HepG2 (cell line): Measurements from ENCODE around the gene STH. TPM values are rescaled to one million over a fixed set of nuclear protein-coding genes. Genes with fewer than 3 reads are reported as not detected.

Experiments
- ELF3 ChIP-seq: IDR thresholded peaks from 2 replicates; pipeline ENCODE4 v1.6.1; 2016; ENCODE audit warnings: missing genetic modification reagents, missing compliant biosample characterization
- GMEB2 ChIP-seq: IDR thresholded peaks from 2 replicates; pipeline ENCODE4 v1.6.1; 2016; ENCODE audit warnings: missing biosample characterization, missing genetic modification reagents, low read depth
- HIVEP1 ChIP-seq: sonication (generic); formaldehyde crosslinking; IDR thresholded peaks from 2 replicates; pipeline ENCODE4 v1.4.0; 2020; ENCODE audit warnings: mild to moderate bottlenecking, missing genetic modification reagents
- JUND ChIP-seq: sonication (generic); formaldehyde crosslinking; IDR thresholded peaks from 2 replicates; pipeline ENCODE4 v1.8.0; 2022; ENCODE audit warnings: mild to moderate bottlenecking, missing genetic modification reagents
- KAT8 ChIP-seq: IDR thresholded peaks from 2 replicates; pipeline ENCODE4 v1.6.1; 2016; ENCODE audit warnings: missing genetic modification reagents, missing compliant biosample characterization
- NFE2 ChIP-seq: sonication (generic); formaldehyde crosslinking; IDR thresholded peaks from 2 replicates; pipeline ENCODE4 v1.4.0; 2020; ENCODE audit warnings: missing genetic modification reagents
- NFYC ChIP-seq: IDR thresholded peaks from 2 replicates; pipeline ENCODE4 v1.6.1; 2016; ENCODE audit warnings: missing genetic modification reagents, missing compliant biosample characterization
- ONECUT2 ChIP-seq: sonication (generic); formaldehyde crosslinking; IDR thresholded peaks from 2 replicates; pipeline ENCODE4 v1.4.0; 2020; ENCODE audit warnings: missing genetic modification reagents
- SOX13 ChIP-seq, 3 experiments: fragments of 450-650 bp in 1 of 3; sonication (generic) in 1 of 3; formaldehyde crosslinking in 1 of 3; IDR thresholded peaks in 2 of 3; conservative IDR thresholded peaks in 1 of 3; 2 replicates each; pipeline versions ENCODE4 v1.5.0 to v1.6.1; 2016 to 2020; ENCODE audit warnings: antibody characterized with exemption in 1 of 3, mild to moderate bottlenecking in 1 of 3, missing compliant biosample characterization in 1 of 3, missing genetic modification reagents in 1 of 3, moderate library complexity in 1 of 3
- SRSF9 ChIP-seq: fragments of 200-400 bp; formaldehyde crosslinking; IDR thresholded peaks from 2 replicates; pipeline ENCODE4 v1.6.1; 2018; ENCODE audit warnings: borderline replicate concordance, mild to moderate bottlenecking, low read depth, low read length; ENCODE audit not compliant: insufficient read depth, poor library complexity, severe bottlenecking
- SRY ChIP-seq: sonication (generic); formaldehyde crosslinking; IDR thresholded peaks from 2 replicates; pipeline ENCODE4 v1.8.0; 2022; ENCODE audit warnings: mild to moderate bottlenecking, missing genetic modification reagents
- TSC22D2 ChIP-seq: sonication (generic); formaldehyde crosslinking; IDR thresholded peaks from 2 replicates; pipeline ENCODE4 v1.5.1; 2020; ENCODE audit warnings: missing genetic modification reagents, mild to moderate bottlenecking, borderline replicate concordance
- ZMAT3 ChIP-seq: sonication (generic); formaldehyde crosslinking; conservative IDR thresholded peaks from 2 replicates; pipeline ENCODE4 v1.7.0; 2021; ENCODE audit warnings: missing genetic modification reagents
- ZMAT5 ChIP-seq: sonication (generic); formaldehyde crosslinking; IDR thresholded peaks from 2 replicates; pipeline ENCODE4 v1.5.0; 2020; ENCODE audit warnings: mild to moderate bottlenecking, low read depth, missing genetic modification reagents, borderline replicate concordance
- ZMYM2 ChIP-seq: sonication (generic); formaldehyde crosslinking; IDR thresholded peaks from 2 replicates; pipeline ENCODE4 v1.8.0; 2022; ENCODE audit warnings: mild to moderate bottlenecking, missing genetic modification reagents
- ZNF224 ChIP-seq: sonication (generic); formaldehyde crosslinking; IDR thresholded peaks from 2 replicates; pipeline ENCODE4 v1.5.0; 2020; ENCODE audit warnings: mild to moderate bottlenecking, missing genetic modification reagents
- ZNF317 ChIP-seq: sonication (generic); formaldehyde crosslinking; IDR thresholded peaks from 2 replicates; pipeline ENCODE4 v1.5.0; 2020; ENCODE audit warnings: mild to moderate bottlenecking, missing genetic modification reagents
- ZNF567 ChIP-seq: sonication (generic); formaldehyde crosslinking; IDR thresholded peaks from 2 replicates; pipeline ENCODE4 v1.8.1; 2023; ENCODE audit warnings: mild to moderate bottlenecking, missing genetic modification reagents, borderline replicate concordance
- ZNF678 ChIP-seq: sonication (generic); formaldehyde crosslinking; IDR thresholded peaks from 2 replicates; pipeline ENCODE4 v1.4.0; 2020; ENCODE audit warnings: mild to moderate bottlenecking, missing genetic modification reagents
- ZNF780A ChIP-seq: sonication (generic); formaldehyde crosslinking; IDR thresholded peaks from 2 replicates; pipeline ENCODE4 v1.8.0; 2022; ENCODE audit warnings: mild to moderate bottlenecking, missing genetic modification reagents, moderate library complexity
- ZNF841 ChIP-seq: sonication (generic); formaldehyde crosslinking; IDR thresholded peaks from 2 replicates; pipeline ENCODE4 v1.8.1; 2023; ENCODE audit warnings: missing genetic modification reagents, borderline replicate concordance
- polyA plus RNA-seq, 8 experiments: library from polyadenylated mRNA; depleted of rRNA in 3 of 8; stranded (reverse) in 7 of 8; unstranded in 1 of 8; fragments of >200 nt; fragmentation: Illumina TruSeq in 4 of 8; extraction: Trizol in 4 of 8; gene quantifications; 2 replicates each; pipeline versions ENCODE4 v1.2.1 to v1.2.3, GENCODE V29; 2011 to 2016; ENCODE audit warnings: low read depth in 4 of 8, missing spikeins in 1 of 8, mixed read lengths in 1 of 8; ENCODE audit not compliant: insufficient read depth in 1 of 8
- total RNA-seq, 5 experiments: library from RNA; depleted of rRNA; stranded (reverse); fragments of >200 nt; fragmentation: Illumina TruSeq; extraction: Trizol; gene quantifications; 2 replicates each; pipeline ENCODE4 v1.2.3, GENCODE V29; 2016; ENCODE audit warnings: low read depth in 1 of 5
- TF ChIP-seq, protein P1 (sequence below): IDR thresholded peaks from 2 replicates; pipeline ENCODE4 v1.6.1; 2016; ENCODE audit warnings: missing compliant biosample characterization, missing genetic modification reagents, borderline replicate concordance
- TF ChIP-seq, protein P2 (sequence below): sonication (generic); formaldehyde crosslinking; IDR thresholded peaks from 2 replicates; pipeline ENCODE4 v1.5.0; 2020; ENCODE audit warnings: mild to moderate bottlenecking, missing genetic modification reagents
- TF ChIP-seq, protein P3 (sequence below): sonication (generic); formaldehyde crosslinking; IDR thresholded peaks from 2 replicates; pipeline ENCODE4 v1.4.0; 2020; ENCODE audit warnings: missing genetic modification reagents

Gene STH
- total and polyA plus RNA-seq, 2 of the 13 experiments (the other 11 are each of a cell fraction or from before 2014, with no cell fraction given) = not detected

- TF ChIP-seq ZNF780A (no peak), HIVEP1 (peak; percentile 65), SOX13 (IDR thresholded peaks at IDR 0.05) (no peak), SOX13 (CRISPR knock-in tag; conservative IDR thresholded peaks at IDR 0.05 in 1 of 2, IDR thresholded peaks at IDR 0.05 in 1 of 2) (peak in 1 of 2 experiments; percentile 31; a peak in 1 of 4 replicates), ZNF317 (0 out of 2 replicates have a peak, but pooled peaks have one; percentile 48), NFE2 (CRISPR knock-in tag) (no peak), GMEB2 (CRISPR knock-in tag) (no peak), ZMAT5 (CRISPR knock-in tag) (no peak), NFYC (CRISPR knock-in tag) (no peak), JUND (CRISPR knock-in tag) (no peak), SRY (CRISPR knock-in tag) (0 out of 2 replicates have a peak, but pooled peaks have one; percentile 18), ZMYM2 (peak; percentile 85), ZNF224 (CRISPR knock-in tag) (0 out of 2 replicates have a peak, but pooled peaks have one; percentile 32), ONECUT2 (peak; percentile 96), ELF3 (CRISPR knock-in tag) (peak; percentile 79), TSC22D2 (CRISPR knock-in tag) (no peak), ZNF841 (CRISPR knock-in tag) (no peak), SRSF9 (no peak), ZNF678 (CRISPR knock-in tag) (no peak), KAT8 (peak; percentile 69; the same call in 1 of the 2 replicates), ZNF567 (no peak), ZMAT3 (peak; percentile 87; the same call in 1 of the 2 replicates)
- TF ChIP-seq, protein P1, sequence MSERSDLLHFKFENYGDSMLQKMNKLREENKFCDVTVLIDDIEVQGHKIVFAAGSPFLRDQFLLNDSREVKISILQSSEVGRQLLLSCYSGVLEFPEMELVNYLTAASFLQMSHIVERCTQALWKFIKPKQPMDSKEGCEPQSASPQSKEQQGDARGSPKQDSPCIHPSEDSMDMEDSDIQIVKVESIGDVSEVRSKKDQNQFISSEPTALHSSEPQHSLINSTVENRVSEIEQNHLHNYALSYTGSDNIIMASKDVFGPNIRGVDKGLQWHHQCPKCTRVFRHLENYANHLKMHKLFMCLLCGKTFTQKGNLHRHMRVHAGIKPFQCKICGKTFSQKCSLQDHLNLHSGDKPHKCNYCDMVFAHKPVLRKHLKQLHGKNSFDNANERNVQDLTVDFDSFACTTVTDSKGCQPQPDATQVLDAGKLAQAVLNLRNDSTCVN (CRISPR knock-in tag) = no peak
- TF ChIP-seq, protein P2, sequence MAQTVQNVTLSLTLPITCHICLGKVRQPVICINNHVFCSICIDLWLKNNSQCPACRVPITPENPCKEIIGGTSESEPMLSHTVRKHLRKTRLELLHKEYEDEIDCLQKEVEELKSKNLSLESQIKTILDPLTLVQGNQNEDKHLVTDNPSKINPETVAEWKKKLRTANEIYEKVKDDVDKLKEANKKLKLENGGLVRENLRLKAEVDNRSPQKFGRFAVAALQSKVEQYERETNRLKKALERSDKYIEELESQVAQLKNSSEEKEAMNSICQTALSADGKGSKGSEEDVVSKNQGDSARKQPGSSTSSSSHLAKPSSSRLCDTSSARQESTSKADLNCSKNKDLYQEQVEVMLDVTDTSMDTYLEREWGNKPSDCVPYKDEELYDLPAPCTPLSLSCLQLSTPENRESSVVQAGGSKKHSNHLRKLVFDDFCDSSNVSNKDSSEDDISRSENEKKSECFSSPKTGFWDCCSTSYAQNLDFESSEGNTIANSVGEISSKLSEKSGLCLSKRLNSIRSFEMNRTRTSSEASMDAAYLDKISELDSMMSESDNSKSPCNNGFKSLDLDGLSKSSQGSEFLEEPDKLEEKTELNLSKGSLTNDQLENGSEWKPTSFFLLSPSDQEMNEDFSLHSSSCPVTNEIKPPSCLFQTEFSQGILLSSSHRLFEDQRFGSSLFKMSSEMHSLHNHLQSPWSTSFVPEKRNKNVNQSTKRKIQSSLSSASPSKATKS (CRISPR knock-in tag) = no peak
- TF ChIP-seq, protein P3, sequence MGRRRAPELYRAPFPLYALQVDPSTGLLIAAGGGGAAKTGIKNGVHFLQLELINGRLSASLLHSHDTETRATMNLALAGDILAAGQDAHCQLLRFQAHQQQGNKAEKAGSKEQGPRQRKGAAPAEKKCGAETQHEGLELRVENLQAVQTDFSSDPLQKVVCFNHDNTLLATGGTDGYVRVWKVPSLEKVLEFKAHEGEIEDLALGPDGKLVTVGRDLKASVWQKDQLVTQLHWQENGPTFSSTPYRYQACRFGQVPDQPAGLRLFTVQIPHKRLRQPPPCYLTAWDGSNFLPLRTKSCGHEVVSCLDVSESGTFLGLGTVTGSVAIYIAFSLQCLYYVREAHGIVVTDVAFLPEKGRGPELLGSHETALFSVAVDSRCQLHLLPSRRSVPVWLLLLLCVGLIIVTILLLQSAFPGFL (CRISPR knock-in tag) = no peak
Observed at GRCh38 chr17:46002311-46002972, 3.4 kb downstream of the STH start (continued).
